Measurements from ENCODE around the gene FLRT3.

The FLRT3 gene

DNA sequence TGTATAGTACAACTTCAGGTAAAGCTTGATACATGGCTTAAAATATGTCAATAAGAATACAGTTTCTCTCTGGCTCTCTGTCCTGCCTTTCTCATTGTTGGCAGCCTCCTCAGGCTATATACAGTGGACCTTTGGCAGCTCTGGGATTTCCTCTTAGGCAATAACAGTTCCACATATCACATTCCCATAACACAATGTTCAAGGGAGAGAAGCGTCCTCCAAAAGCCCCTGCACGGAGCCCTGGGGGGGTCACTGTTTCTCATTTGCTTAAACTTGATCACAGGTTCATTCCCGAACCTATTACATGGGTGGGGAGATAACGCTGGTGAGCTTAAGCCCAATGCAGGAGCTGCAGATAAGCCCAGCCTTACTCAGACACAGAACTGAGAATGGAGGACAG, 4.4 kb upstream of the FLRT3 start:
- Histone ChIP-seq H3K36me3 (ENCODE audit: control insufficient read depth in 4 of 4, insufficient read depth in 4 of 4, low read length in 3 of 4) (no peaks in the 10 kb centered on the region), H3K27ac (ENCODE audit: insufficient read depth in 1 of 2, low read depth in 1 of 2, low read length in 2 of 2, poor library complexity in 1 of 2, severe bottlenecking in 2 of 2) (no peak overlapping the region), H3K4me3 (ENCODE audit: control insufficient read depth in 1 of 7, extremely low read depth in 1 of 7, insufficient read depth in 4 of 7, low read depth in 2 of 7, low read length in 6 of 7) (no peak overlapping the region), H3K27me3 (replicated peaks in 2 of 5; ENCODE audit: control insufficient read depth in 4 of 5, insufficient read depth in 5 of 5, low read length in 4 of 5) (no peaks in the 10 kb centered on the region), H3K4me1 (ENCODE audit: control extremely low read depth in 1 of 4, control insufficient read depth in 4 of 4, insufficient read depth in 4 of 4, low read length in 3 of 4) (peaks cover 0 to 4% (median 2%) of the 10 kb centered on the region in 4 experiments), H3K9me3 (ENCODE audit: control extremely low read depth in 1 of 5, control insufficient read depth in 4 of 5, insufficient read depth in 2 of 5, low read depth in 1 of 5, low read length in 4 of 5) (no peaks in the 10 kb centered on the region)
- CTCF ChIA-PET, result no interaction called here
- DNase-seq, result no peak
- POLR2A ChIA-PET, result no interaction called here
- 89% methylated on average over 3 of the region's 4 CpGs for WGBS (ENCODE audit: insufficient coverage)

- H3K4me1 ChIP-seq (ENCODE audit: control extremely low read depth in 1 of 4, control insufficient read depth in 4 of 4, insufficient read depth in 4 of 4, low read length in 3 of 4), result peaks cover 0 to 4% (median 2%) of the 10 kb centered on the region in 4 experiments
- POLR2A ChIA-PET, result no interaction called here
- no peaks in the 10 kb centered on the region for H3K36me3 ChIP-seq (ENCODE audit: control insufficient read depth in 4 of 4, insufficient read depth in 4 of 4, low read length in 3 of 4)
- H3K4me3 ChIP-seq (ENCODE audit: control insufficient read depth in 1 of 7, extremely low read depth in 1 of 7, insufficient read depth in 4 of 7, low read depth in 2 of 7, low read length in 6 of 7), result peak overlapping the region in 2 of 7 experiments; percentile 67 to 75
- CTCF ChIA-PET, result interaction anchor here (0.6 to 5.1 kb wide), 6 partner anchors 8 to 1004 kb away, joined by 3 to 30 read pairs (median 4); no protein-coding TSS in a partner anchor
- H3K27ac ChIP-seq (ENCODE audit: insufficient read depth in 1 of 2, low read depth in 1 of 2, low read length in 2 of 2, poor library complexity in 1 of 2, severe bottlenecking in 2 of 2), result no peak overlapping the region
- H3K27me3 ChIP-seq (replicated peaks in 2 of 5; ENCODE audit: control insufficient read depth in 4 of 5, insufficient read depth in 5 of 5, low read length in 4 of 5), result peaks cover 0 to 8% (median 0%) of the 10 kb centered on the region in 5 experiments
- 50% methylated on average over 1 of the region's 4 CpGs for WGBS (ENCODE audit: insufficient coverage)
- H3K9me3 ChIP-seq (ENCODE audit: control extremely low read depth in 1 of 5, control insufficient read depth in 4 of 5, insufficient read depth in 2 of 5, low read depth in 1 of 5, low read length in 4 of 5), result no peaks in the 10 kb centered on the region
- peak in 1 of 3 donors; percentile 1 for DNase-seq
Measured at GRCh38 chr20:14336686-14337085, 726 bp downstream of the FLRT3 start.

DNA sequence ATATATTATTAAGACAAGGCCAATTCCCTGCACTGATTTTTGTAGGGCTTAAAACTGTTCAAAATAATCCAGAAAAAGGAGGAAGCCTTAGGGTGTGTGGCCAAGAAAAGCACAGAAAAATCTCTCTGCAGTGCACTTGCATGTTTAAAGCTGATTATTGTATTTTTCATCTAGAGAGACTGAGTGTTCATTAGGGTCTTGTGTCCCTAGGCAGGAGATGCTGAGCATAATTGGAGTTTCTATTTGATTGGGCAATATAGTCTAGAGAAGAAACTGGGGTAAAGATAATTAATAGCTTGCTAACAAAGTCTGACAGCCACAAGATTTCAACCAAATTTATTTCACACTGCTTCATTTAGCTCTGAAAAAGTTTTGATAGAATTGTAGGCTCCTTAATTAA, 2.4 kb downstream of the FLRT3 start:
- Histone ChIP-seq H3K4me1 (ENCODE audit: control extremely low read depth in 1 of 4, control insufficient read depth in 4 of 4, insufficient read depth in 4 of 4, low read length in 3 of 4) (peaks cover 0 to 4% (median 2%) of the 10 kb centered on the region in 4 experiments), H3K27ac (ENCODE audit: insufficient read depth in 1 of 2, low read depth in 1 of 2, low read length in 2 of 2, poor library complexity in 1 of 2, severe bottlenecking in 2 of 2) (no peak overlapping the region), H3K9me3 (ENCODE audit: control extremely low read depth in 1 of 5, control insufficient read depth in 4 of 5, insufficient read depth in 2 of 5, low read depth in 1 of 5, low read length in 4 of 5) (no peaks in the 10 kb centered on the region), H3K27me3 (replicated peaks in 2 of 5; ENCODE audit: control insufficient read depth in 4 of 5, insufficient read depth in 5 of 5, low read length in 4 of 5) (peaks cover 0 to 8% (median 0%) of the 10 kb centered on the region in 5 experiments), H3K4me3 (ENCODE audit: control insufficient read depth in 1 of 7, extremely low read depth in 1 of 7, insufficient read depth in 4 of 7, low read depth in 2 of 7, low read length in 6 of 7) (no peak overlapping the region), H3K36me3 (ENCODE audit: control insufficient read depth in 4 of 4, insufficient read depth in 4 of 4, low read length in 3 of 4) (no peaks in the 10 kb centered on the region)
- ChIA-PET POLR2A (no interaction called here), CTCF (interaction anchor here (1.6 to 5.1 kb wide), 2 partner anchors 10 to 902 kb away, joined by 4 to 30 read pairs; no protein-coding TSS in a partner anchor)
- no peak for DNase-seq

DNA sequence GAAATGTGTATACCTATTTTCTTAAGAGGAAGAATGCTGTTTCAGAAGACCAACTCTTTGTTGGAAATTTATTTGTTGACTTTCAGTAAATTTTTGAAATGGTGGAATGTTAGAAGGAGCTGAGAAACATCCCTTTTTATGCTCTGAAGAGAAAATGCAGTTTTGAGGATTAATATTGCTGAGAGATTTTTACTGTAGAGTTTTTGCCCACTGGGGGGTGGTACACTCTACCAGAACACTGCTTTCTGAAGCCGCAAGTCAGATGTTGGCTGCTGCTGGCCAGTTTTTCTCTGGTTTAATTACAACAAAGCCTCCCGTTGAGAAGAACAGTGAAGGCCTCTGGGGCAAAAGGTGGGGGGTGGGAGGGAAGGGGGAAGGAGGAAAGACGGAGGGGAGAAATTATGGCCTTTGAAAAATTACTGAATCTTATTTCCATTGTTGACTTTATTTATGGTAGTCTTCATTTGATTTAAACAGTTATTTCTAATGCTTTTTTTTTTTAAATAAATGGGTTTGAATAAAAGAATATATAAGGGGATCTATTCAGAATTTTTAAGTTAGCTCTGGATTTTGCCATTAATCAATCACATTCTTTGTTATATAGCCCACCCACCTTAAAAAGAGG, 3.0 kb downstream of the FLRT3 start:
- CTCF ChIA-PET, result interaction anchor here (0.9 to 5.1 kb wide), 3 partner anchors 903 to 1322 kb away, joined by 3 to 30 read pairs (median 5); no protein-coding TSS in a partner anchor

GRCh38 chr20:14333721-14334120, 3.7 kb downstream of the FLRT3 start:
- no peaks in the 10 kb centered on the region for H3K36me3 ChIP-seq (ENCODE audit: control insufficient read depth in 4 of 4, insufficient read depth in 4 of 4, low read length in 3 of 4)
- H3K27me3 ChIP-seq (replicated peaks in 2 of 5; ENCODE audit: control insufficient read depth in 4 of 5, insufficient read depth in 5 of 5, low read length in 4 of 5), result peaks cover 0 to 8% (median 0%) of the 10 kb centered on the region in 5 experiments
- no CpG with 5 or more reads among the region's 3 CpGs for WGBS (ENCODE audit: insufficient coverage)
- no peak for DNase-seq
- CTCF ChIA-PET, result interaction anchor here (0.9 to 1.5 kb wide), 2 partner anchors 905 to 1322 kb away, joined by 3 to 5 read pairs; no protein-coding TSS in a partner anchor
- POLR2A ChIA-PET, result no interaction called here
- peaks cover 0 to 4% (median 2%) of the 10 kb centered on the region in 4 experiments for H3K4me1 ChIP-seq (ENCODE audit: control extremely low read depth in 1 of 4, control insufficient read depth in 4 of 4, insufficient read depth in 4 of 4, low read length in 3 of 4)
- H3K4me3 ChIP-seq (ENCODE audit: control insufficient read depth in 1 of 7, extremely low read depth in 1 of 7, insufficient read depth in 4 of 7, low read depth in 2 of 7, low read length in 6 of 7), result no peak overlapping the region
- no peak overlapping the region for H3K27ac ChIP-seq (ENCODE audit: insufficient read depth in 1 of 2, low read depth in 1 of 2, low read length in 2 of 2, poor library complexity in 1 of 2, severe bottlenecking in 2 of 2)
- H3K9me3 ChIP-seq (ENCODE audit: control extremely low read depth in 1 of 5, control insufficient read depth in 4 of 5, insufficient read depth in 2 of 5, low read depth in 1 of 5, low read length in 4 of 5), result no peaks in the 10 kb centered on the region

More for the DNA sequence above, 3.0 kb downstream of the FLRT3 start:
- peaks cover 0 to 4% (median 2%) of the 10 kb centered on the region in 4 experiments for H3K4me1 ChIP-seq (ENCODE audit: control extremely low read depth in 1 of 4, control insufficient read depth in 4 of 4, insufficient read depth in 4 of 4, low read length in 3 of 4)
- no peak overlapping the region for H3K4me3 ChIP-seq (ENCODE audit: control insufficient read depth in 1 of 7, extremely low read depth in 1 of 7, insufficient read depth in 4 of 7, low read depth in 2 of 7, low read length in 6 of 7)
- no peaks in the 10 kb centered on the region for H3K36me3 ChIP-seq (ENCODE audit: control insufficient read depth in 4 of 4, insufficient read depth in 4 of 4, low read length in 3 of 4)
- no peak overlapping the region for H3K27ac ChIP-seq (ENCODE audit: insufficient read depth in 1 of 2, low read depth in 1 of 2, low read length in 2 of 2, poor library complexity in 1 of 2, severe bottlenecking in 2 of 2)
- no peaks in the 10 kb centered on the region for H3K9me3 ChIP-seq (ENCODE audit: control extremely low read depth in 1 of 5, control insufficient read depth in 4 of 5, insufficient read depth in 2 of 5, low read depth in 1 of 5, low read length in 4 of 5)
- DNase-seq, result peak in 2 of 3 donors; percentile 0 to 35
- 14% methylated on average over 1 of the region's 3 CpGs for WGBS (ENCODE audit: insufficient coverage)
- POLR2A ChIA-PET, result no interaction called here
- peaks cover 0 to 8% (median 0%) of the 10 kb centered on the region in 5 experiments for H3K27me3 ChIP-seq (replicated peaks in 2 of 5; ENCODE audit: control insufficient read depth in 4 of 5, insufficient read depth in 5 of 5, low read length in 4 of 5)

DNA sequence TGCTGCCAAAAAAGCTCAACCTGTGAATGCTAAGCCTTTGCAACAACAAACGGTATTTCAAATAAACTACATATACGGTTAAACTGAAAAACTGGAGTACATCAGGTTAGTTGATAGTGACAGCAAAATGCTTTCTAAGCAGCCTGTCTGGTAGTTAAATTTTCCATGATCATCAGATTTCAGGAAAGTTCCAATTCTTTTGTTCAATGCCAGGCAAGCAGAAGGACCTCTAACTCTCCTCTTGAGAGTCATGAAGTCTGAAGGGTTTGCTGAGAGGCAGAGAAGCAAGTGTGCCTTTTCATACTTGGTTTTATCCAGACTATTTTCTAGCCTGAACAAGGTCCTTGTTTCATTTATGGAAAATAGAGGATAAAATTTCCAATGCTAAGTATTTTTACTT, 4.5 kb downstream of the FLRT3 start:
- Histone ChIP-seq H3K9me3 (ENCODE audit: control extremely low read depth in 1 of 5, control insufficient read depth in 4 of 5, insufficient read depth in 2 of 5, low read depth in 1 of 5, low read length in 4 of 5) (no peaks in the 10 kb centered on the region), H3K36me3 (ENCODE audit: control insufficient read depth in 4 of 4, insufficient read depth in 4 of 4, low read length in 3 of 4) (no peaks in the 10 kb centered on the region), H3K27ac (ENCODE audit: insufficient read depth in 1 of 2, low read depth in 1 of 2, low read length in 2 of 2, poor library complexity in 1 of 2, severe bottlenecking in 2 of 2) (no peak overlapping the region), H3K4me3 (ENCODE audit: control insufficient read depth in 1 of 7, extremely low read depth in 1 of 7, insufficient read depth in 4 of 7, low read depth in 2 of 7, low read length in 6 of 7) (no peak overlapping the region), H3K4me1 (ENCODE audit: control extremely low read depth in 1 of 4, control insufficient read depth in 4 of 4, insufficient read depth in 4 of 4, low read length in 3 of 4) (peaks cover 0 to 4% (median 2%) of the 10 kb centered on the region in 4 experiments), H3K27me3 (replicated peaks in 2 of 5; ENCODE audit: control insufficient read depth in 4 of 5, insufficient read depth in 5 of 5, low read length in 4 of 5) (peaks cover 0 to 8% (median 0%) of the 10 kb centered on the region in 5 experiments)
- ChIA-PET POLR2A (no interaction called here), CTCF (no interaction called here)
- WGBS (ENCODE audit: insufficient coverage), result 80% methylated on average over 1 of the region's 2 CpGs
- no peak for DNase-seq

DNA sequence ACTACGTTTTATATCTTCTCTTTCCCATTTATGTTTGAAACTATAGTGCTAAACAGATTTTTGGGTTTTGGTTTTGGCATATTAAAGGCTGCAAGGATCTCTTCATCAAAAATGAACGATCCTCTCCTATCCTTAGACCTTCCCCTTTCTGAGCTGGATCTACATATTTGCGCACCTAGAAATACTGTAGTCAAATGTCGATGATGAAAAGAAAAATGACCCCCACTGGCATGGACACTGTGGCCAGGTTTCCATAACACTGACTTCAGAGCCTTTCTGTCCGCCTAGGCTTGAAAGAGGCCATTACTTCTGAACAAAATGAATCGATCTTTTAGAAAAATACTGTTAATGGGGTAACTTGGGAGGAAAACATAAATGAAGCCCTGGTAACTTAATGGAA, 5.8 kb downstream of the FLRT3 start:
- H3K27ac ChIP-seq (ENCODE audit: insufficient read depth in 1 of 2, low read depth in 1 of 2, low read length in 2 of 2, poor library complexity in 1 of 2, severe bottlenecking in 2 of 2), result no peak overlapping the region
- no peak for DNase-seq
- peaks cover 0 to 8% (median 0%) of the 10 kb centered on the region in 5 experiments for H3K27me3 ChIP-seq (replicated peaks in 2 of 5; ENCODE audit: control insufficient read depth in 4 of 5, insufficient read depth in 5 of 5, low read length in 4 of 5)
- H3K36me3 ChIP-seq (ENCODE audit: control insufficient read depth in 4 of 4, insufficient read depth in 4 of 4, low read length in 3 of 4), result no peaks in the 10 kb centered on the region
- ChIA-PET POLR2A (no interaction called here), CTCF (no interaction called here)
- H3K9me3 ChIP-seq (ENCODE audit: control extremely low read depth in 1 of 5, control insufficient read depth in 4 of 5, insufficient read depth in 2 of 5, low read depth in 1 of 5, low read length in 4 of 5), result no peaks in the 10 kb centered on the region
- no peaks in the 10 kb centered on the region for H3K4me1 ChIP-seq (ENCODE audit: control extremely low read depth in 1 of 4, control insufficient read depth in 4 of 4, insufficient read depth in 4 of 4, low read length in 3 of 4)
- H3K4me3 ChIP-seq (ENCODE audit: control insufficient read depth in 1 of 7, extremely low read depth in 1 of 7, insufficient read depth in 4 of 7, low read depth in 2 of 7, low read length in 6 of 7), result no peak overlapping the region
- WGBS (ENCODE audit: insufficient coverage), result 98% methylated on average over 3 of the region's 6 CpGs
